Loucy (cell line): ENCODE data around the gene IQGAP3.

Experiments used
- CTCF ChIP-seq: fragments of 200-600 bp; sonication (generic); conservative IDR thresholded peaks from 2 replicates; pipeline ENCODE4 v1.5.1; 2014; ENCODE audit warnings: mild to moderate bottlenecking, antibody characterized with exemption, low read length
- EZH2phosphoT487 ChIP-seq: fragments of 200-600 bp; IDR thresholded peaks from 2 replicates; pipeline ENCODE4 v1.6.1; 2018; ENCODE audit warnings: antibody characterized with exemption, mild to moderate bottlenecking, moderate library complexity, borderline replicate concordance

- no peak for TF ChIP-seq CTCF
- no peak for TF ChIP-seq EZH2phosphoT487
Measured at GRCh38 chr1:156574039-156574633, 1.8 kb upstream of the IQGAP3 start.
